HCT116 (cell line): Measurements from ENCODE around the gene TIGD3.

Experiments used
- CTCF ChIP-seq, 3 experiments: fragments of 200-600 bp in 1 of 3; sonication (generic) in 1 of 3; IDR thresholded peaks in 2 of 3; conservative IDR thresholded peaks in 1 of 3; 2 replicates each; pipeline ENCODE4 v1.5.1; 2012 to 2017; ENCODE audit warnings: low read depth in 2 of 3, low read length in 2 of 3, antibody characterized with exemption in 1 of 3, borderline replicate concordance in 1 of 3, control low read depth in 1 of 3, mild to moderate bottlenecking in 1 of 3, mixed read lengths in 1 of 3, mixed run types in 1 of 3, moderate library complexity in 1 of 3; ENCODE audit not compliant: insufficient read depth in 1 of 3
- JUND ChIP-seq: IDR thresholded peaks from 2 replicates; pipeline ENCODE4 v1.6.1; 2012
- POLR2A ChIP-seq: IDR thresholded peaks from 2 replicates; pipeline ENCODE4 v1.7.0; 2011; ENCODE audit warnings: borderline replicate concordance; ENCODE audit not compliant: insufficient read depth, insufficient read length; ENCODE audit errors: extremely low read depth
- SIN3A ChIP-seq: IDR thresholded peaks from 2 replicates; pipeline ENCODE4 v1.6.1; 2012; ENCODE audit warnings: low read depth
- ZBTB33 ChIP-seq: IDR thresholded peaks from 2 replicates; pipeline ENCODE4 v1.6.1; 2011; ENCODE audit warnings: mild to moderate bottlenecking, low read length, moderate library complexity; ENCODE audit not compliant: insufficient replicate concordance; ENCODE audit errors: extremely low read depth
- ZFX ChIP-seq: fragments of 450-650 bp; IDR thresholded peaks from 2 replicates; pipeline ENCODE4 v1.6.1; 2017
- TF ChIP-seq, protein P1 (sequence below): IDR thresholded peaks from 2 replicates; pipeline ENCODE4 v1.6.1; 2012

DNA sequence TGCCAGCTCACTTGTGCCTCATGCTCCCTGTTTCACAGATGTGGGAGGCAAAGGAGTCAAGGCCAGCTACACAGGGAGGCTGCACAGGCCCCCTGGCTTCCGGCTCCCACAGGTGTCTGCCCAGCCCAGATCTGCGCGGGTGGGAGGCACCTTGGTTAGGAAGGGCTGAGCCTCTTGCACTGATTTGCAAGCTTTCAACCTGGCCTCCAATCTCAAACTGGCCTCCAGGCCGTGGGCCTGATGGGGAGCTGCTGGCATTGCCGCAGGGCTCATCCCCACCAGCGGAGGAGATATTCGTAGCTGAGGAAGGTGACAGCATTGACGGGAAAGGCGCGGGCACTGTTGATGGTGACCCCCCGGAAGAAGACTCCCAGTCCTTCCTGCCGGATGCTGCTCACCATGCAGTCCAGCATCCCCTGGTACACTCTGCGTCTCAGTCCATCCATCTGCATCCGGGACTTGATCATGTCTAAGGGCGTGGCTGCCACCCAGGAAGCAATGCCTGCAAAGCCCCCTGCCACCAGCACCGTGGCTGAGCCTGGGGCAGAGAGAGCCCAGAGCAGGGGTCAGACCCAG, 21.7 kb downstream of the TIGD3 start:
- no peak for TF ChIP-seq POLR2A
- TF ChIP-seq CTCF (IDR thresholded peaks at IDR 0.05 in 2 of 3, conservative IDR thresholded peaks at IDR 0.05 in 1 of 3; ENCODE audit: borderline replicate concordance in 1 of 3, insufficient read depth in 1 of 3, low read depth in 2 of 3, low read length in 2 of 3) = no peak
- no peak for TF ChIP-seq SIN3A
- TF ChIP-seq ZBTB33 = no peak
- TF ChIP-seq, protein P1, sequence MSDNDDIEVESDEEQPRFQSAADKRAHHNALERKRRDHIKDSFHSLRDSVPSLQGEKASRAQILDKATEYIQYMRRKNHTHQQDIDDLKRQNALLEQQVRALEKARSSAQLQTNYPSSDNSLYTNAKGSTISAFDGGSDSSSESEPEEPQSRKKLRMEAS = no peak
- TF ChIP-seq ZFX = no peak
- TF ChIP-seq JUND = no peak
